Prostate gland (tissue), 2 donors: ENCODE data around the gene FBN2.
"Not testable (repeated sequence)": the region's sequence is repeated elsewhere in the genome, so short reads cannot be mapped to it uniquely, and the experiment has no call there.

Experiments
- POLR2AphosphoS5 ChIP-seq: sonication (generic); formaldehyde crosslinking; IDR thresholded peaks from one replicate; pipeline ENCODE4 v1.6.1; 2017; ENCODE audit warnings: antibody characterized with exemption
- TF ChIP-seq, protein P1 (sequence below), 4 experiments: fragments of 200-600 bp in 2 of 4; fragments of 450-650 bp in 2 of 4; sonication (generic) in 2 of 4; IDR thresholded peaks; 1 replicate in 3 of 4; 2 replicates in 1 of 4; pipeline ENCODE4 v1.5.1; 2016 to 2019; ENCODE audit warnings: antibody characterized with exemption in 4 of 4, mild to moderate bottlenecking in 2 of 4, moderate library complexity in 2 of 4

DNA sequence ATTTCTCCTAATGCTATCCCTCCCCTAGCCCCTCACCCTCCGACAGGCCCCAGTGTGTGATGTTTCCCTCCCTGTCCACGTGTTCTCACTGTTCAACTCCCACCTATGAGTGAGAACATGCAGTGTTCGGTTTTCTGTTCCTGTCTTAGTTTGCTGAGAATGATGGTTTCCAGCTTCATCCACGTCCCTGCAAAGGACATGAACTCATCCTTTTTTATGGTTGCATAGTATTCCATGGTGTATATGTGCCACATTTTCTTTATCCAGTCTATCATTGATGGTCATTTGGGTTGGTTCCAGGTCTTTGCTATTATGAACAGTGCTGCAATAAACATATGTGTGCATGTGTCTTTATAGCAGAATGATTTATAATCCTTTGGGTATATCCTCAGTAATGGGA, 216.6 kb downstream of the FBN2 start:
- TF ChIP-seq, protein P1, sequence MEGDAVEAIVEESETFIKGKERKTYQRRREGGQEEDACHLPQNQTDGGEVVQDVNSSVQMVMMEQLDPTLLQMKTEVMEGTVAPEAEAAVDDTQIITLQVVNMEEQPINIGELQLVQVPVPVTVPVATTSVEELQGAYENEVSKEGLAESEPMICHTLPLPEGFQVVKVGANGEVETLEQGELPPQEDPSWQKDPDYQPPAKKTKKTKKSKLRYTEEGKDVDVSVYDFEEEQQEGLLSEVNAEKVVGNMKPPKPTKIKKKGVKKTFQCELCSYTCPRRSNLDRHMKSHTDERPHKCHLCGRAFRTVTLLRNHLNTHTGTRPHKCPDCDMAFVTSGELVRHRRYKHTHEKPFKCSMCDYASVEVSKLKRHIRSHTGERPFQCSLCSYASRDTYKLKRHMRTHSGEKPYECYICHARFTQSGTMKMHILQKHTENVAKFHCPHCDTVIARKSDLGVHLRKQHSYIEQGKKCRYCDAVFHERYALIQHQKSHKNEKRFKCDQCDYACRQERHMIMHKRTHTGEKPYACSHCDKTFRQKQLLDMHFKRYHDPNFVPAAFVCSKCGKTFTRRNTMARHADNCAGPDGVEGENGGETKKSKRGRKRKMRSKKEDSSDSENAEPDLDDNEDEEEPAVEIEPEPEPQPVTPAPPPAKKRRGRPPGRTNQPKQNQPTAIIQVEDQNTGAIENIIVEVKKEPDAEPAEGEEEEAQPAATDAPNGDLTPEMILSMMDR (IDR thresholded peaks at IDR 0.05) = not testable (repeated sequence)
- TF ChIP-seq POLR2AphosphoS5 = not testable (repeated sequence)
